SU-DHL-6 (cell line): Measurements from ENCODE around the gene BTG3.

Experiments used
- H2AFZ ChIP-seq: fragments of 200-600 bp; sonication (generic); 2 replicates; pipeline ENCODE4 v1.6.1; 2014; ENCODE audit warnings: low read depth, mild to moderate bottlenecking, moderate library complexity, mixed read lengths, antibody characterized with exemption, low read length; ENCODE audit not compliant: severe bottlenecking
- H3F3A ChIP-seq: fragments of 200-600 bp; shearing (Covaris generic); 2 replicates; pipeline ENCODE4 v1.6.0; 2016; ENCODE audit warnings: antibody characterized with exemption, mild to moderate bottlenecking; ENCODE audit not compliant: insufficient read depth
- H3K27ac ChIP-seq: fragments of 200-600 bp; sonication (generic); 2 replicates; pipeline ENCODE4 v1.5.1; 2016; ENCODE audit warnings: low read depth, mild to moderate bottlenecking, low read length, moderate library complexity, mixed read lengths
- H3K27me3 ChIP-seq: fragments of 200-600 bp; sonication (generic), shearing (Covaris generic); 2 replicates; pipeline ENCODE4 v1.6.0; 2014; ENCODE audit warnings: mild to moderate bottlenecking, low read length
- H3K36me3 ChIP-seq: fragments of 200-600 bp; sonication (generic); 2 replicates; pipeline ENCODE4 v1.6.1; 2014; ENCODE audit warnings: mild to moderate bottlenecking, low read length, mixed read lengths
- H3K4me2 ChIP-seq: fragments of 300-600, 200-600 bp; shearing (Covaris generic), sonication (generic); 2 replicates; pipeline ENCODE4 v1.6.0; 2014; ENCODE audit warnings: low read length, low read depth, mild to moderate bottlenecking; ENCODE audit not compliant: poor library complexity, severe bottlenecking
- H3K4me3 ChIP-seq: fragments of 200-600 bp; sonication (generic); 2 replicates; pipeline ENCODE4 v1.5.1; 2014; ENCODE audit warnings: antibody characterized with exemption, low read length, mild to moderate bottlenecking, mixed read lengths; ENCODE audit not compliant: insufficient read depth, poor library complexity, severe bottlenecking
- H3K79me2 ChIP-seq: fragments of 200-600 bp; sonication (generic); 2 replicates; pipeline ENCODE4 v1.6.1; 2014; ENCODE audit warnings: mild to moderate bottlenecking, low read length, moderate library complexity; ENCODE audit not compliant: insufficient read depth
- H3K9ac ChIP-seq: fragments of 200-600 bp; sonication (generic); 2 replicates; pipeline ENCODE4 v1.7.0; 2014; ENCODE audit warnings: mild to moderate bottlenecking, low read length
- H3K9me2 ChIP-seq: fragments of 200-600 bp; sonication (generic); replicated peaks from 2 replicates; pipeline ENCODE4 v1.6.1; 2014; ENCODE audit warnings: low read length; ENCODE audit not compliant: insufficient read depth
- H3K9me3 ChIP-seq: fragments of 200-600 bp; sonication (generic); 2 replicates; pipeline ENCODE4 v1.6.1; 2014; ENCODE audit warnings: low read length, mixed read lengths; ENCODE audit not compliant: insufficient read depth
- H4K20me1 ChIP-seq: fragments of 200-600 bp; sonication (generic); 2 replicates; pipeline ENCODE4 v1.6.1; 2014; ENCODE audit warnings: low read depth, mild to moderate bottlenecking, antibody characterized with exemption, low read length, moderate library complexity, mixed read lengths
- EZH2phosphoT487 ChIP-seq: fragments of 200-600 bp; sonication (generic), shearing (Covaris generic); conservative IDR thresholded peaks from 2 replicates; pipeline ENCODE4 v1.6.1; 2018; ENCODE audit warnings: mild to moderate bottlenecking, antibody characterized with exemption, low read length, moderate library complexity, mixed read lengths
- TF ChIP-seq, protein P1 (sequence below): fragments of 200-600 bp; sonication (generic); IDR thresholded peaks from one replicate; pipeline ENCODE4 v1.5.1; 2017; ENCODE audit warnings: antibody characterized with exemption, mild to moderate bottlenecking, low read length, moderate library complexity; ENCODE audit not compliant: insufficient read depth, poor library complexity, severe bottlenecking

BTG3 gene

GRCh38 chr21:17570786-17571185 is 41.9 kb downstream of the BTG3 start:
- Histone ChIP-seq H3K9ac (no peak overlapping the region), H3K27me3 (no peaks in the 10 kb centered on the region), H4K20me1 (no peaks in the 10 kb centered on the region), H3K36me3 (no peaks in the 10 kb centered on the region), H3K4me2 (no peak overlapping the region), H3K9me2 (no peaks in the 10 kb centered on the region), H3F3A (no peaks in the 10 kb centered on the region), H3K9me3 (no peaks in the 10 kb centered on the region), H3K79me2 (no peaks in the 10 kb centered on the region), H3K27ac (no peak overlapping the region), H3K4me3 (no peak overlapping the region), H2AFZ (no peak overlapping the region)
- TF ChIP-seq, protein P1, sequence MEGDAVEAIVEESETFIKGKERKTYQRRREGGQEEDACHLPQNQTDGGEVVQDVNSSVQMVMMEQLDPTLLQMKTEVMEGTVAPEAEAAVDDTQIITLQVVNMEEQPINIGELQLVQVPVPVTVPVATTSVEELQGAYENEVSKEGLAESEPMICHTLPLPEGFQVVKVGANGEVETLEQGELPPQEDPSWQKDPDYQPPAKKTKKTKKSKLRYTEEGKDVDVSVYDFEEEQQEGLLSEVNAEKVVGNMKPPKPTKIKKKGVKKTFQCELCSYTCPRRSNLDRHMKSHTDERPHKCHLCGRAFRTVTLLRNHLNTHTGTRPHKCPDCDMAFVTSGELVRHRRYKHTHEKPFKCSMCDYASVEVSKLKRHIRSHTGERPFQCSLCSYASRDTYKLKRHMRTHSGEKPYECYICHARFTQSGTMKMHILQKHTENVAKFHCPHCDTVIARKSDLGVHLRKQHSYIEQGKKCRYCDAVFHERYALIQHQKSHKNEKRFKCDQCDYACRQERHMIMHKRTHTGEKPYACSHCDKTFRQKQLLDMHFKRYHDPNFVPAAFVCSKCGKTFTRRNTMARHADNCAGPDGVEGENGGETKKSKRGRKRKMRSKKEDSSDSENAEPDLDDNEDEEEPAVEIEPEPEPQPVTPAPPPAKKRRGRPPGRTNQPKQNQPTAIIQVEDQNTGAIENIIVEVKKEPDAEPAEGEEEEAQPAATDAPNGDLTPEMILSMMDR = no peak
- no peak for TF ChIP-seq EZH2phosphoT487

- no peaks in the 10 kb centered on the region for H3K27me3 ChIP-seq
- H4K20me1 ChIP-seq = no peaks in the 10 kb centered on the region
- no peaks in the 10 kb centered on the region for H3K9me2 ChIP-seq
- no peak overlapping the region for H3K4me2 ChIP-seq
- no peaks in the 10 kb centered on the region for H3F3A ChIP-seq
- no peak for TF ChIP-seq EZH2phosphoT487
- TF ChIP-seq, protein P1 = no peak
- H3K27ac ChIP-seq = no peak overlapping the region
- H3K9me3 ChIP-seq = no peaks in the 10 kb centered on the region
- H3K4me3 ChIP-seq = no peak overlapping the region
- H3K36me3 ChIP-seq = no peaks in the 10 kb centered on the region
- H2AFZ ChIP-seq = no peak overlapping the region
- no peaks in the 10 kb centered on the region for H3K79me2 ChIP-seq
- H3K9ac ChIP-seq = no peak overlapping the region
These were observed 52.2 kb downstream of the BTG3 start for GRCh38 chr21:17560377-17561025.

DNA sequence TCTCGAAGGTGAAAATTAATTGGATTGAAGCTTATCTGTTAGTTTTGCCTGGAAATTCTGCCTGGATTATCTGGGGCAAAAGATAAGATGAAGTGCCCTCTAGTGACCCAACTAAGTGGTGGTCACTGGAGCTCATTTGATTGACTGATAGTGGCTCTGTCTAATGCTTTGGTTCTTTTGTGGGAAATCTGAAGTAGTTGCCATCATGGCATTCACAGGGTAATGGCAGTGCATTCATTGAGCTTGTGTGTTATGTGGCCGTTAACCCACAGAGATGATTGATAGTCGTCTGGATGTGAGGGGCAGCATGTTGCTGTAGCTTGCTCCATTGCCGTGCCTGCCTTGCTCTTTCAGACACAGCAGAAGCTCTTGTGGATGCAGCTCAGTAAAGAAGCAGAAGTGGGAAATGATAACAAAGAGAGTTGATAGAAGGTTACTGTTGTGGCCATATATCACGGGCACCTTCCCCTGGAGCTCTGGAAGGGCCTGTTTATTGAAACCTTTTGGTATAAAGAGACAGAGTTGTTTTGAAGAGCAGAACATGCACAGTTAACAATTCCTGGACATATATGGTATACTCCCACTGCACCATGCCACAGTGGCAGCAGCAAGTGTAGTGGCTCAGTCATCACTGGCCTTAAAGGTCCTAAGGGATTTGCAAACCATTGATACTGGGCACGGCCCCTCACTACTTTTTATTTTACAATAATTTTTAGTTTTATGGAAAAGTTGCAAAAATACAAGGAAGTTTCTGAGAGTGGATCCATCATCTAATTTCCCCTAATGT is 57.8 kb downstream of the BTG3 start:
- Histone ChIP-seq H3K9me2 (no peaks in the 10 kb centered on the region), H3K27me3 (no peaks in the 10 kb centered on the region), H3K4me2 (no peak overlapping the region), H4K20me1 (no peaks in the 10 kb centered on the region), H3K79me2 (no peaks in the 10 kb centered on the region), H3K4me3 (no peak overlapping the region), H3K9me3 (no peaks in the 10 kb centered on the region), H3K36me3 (no peaks in the 10 kb centered on the region), H3K9ac (no peak overlapping the region), H2AFZ (no peak overlapping the region), H3F3A (no peaks in the 10 kb centered on the region), H3K27ac (no peak overlapping the region)
- TF ChIP-seq, protein P1 = no peak
- no peak for TF ChIP-seq EZH2phosphoT487
